Measurements from ENCODE around the gene MEGF10.
A peak's percentile ranks its signal among the peaks of the same experiment; 100 is the strongest.
"Not testable (repeated sequence)": the region's sequence is repeated elsewhere in the genome, so short reads cannot be mapped to it uniquely, and the experiment has no call there.

Gene MEGF10

GRCh38 chr5:127290019-127290945, at the start of gene MEGF10:
MEGF10 (plus strand) TSS chr5:127290796; CDS start chr5:127331309, 40,513 bp downstream.
- DNase-seq: peak; percentile 33 to 67 (median 47)

GRCh38 chr5:127243011-127243410, 47.6 kb upstream of the MEGF10 start:
- no peak for DNase-seq

- no peak for DNase-seq
These were observed 35.8 kb upstream of the MEGF10 start for GRCh38 chr5:127254729-127255284.

GRCh38 chr5:127256886-127257597, 33.6 kb upstream of the MEGF10 start:
- DNase-seq: no peak

- DNase-seq: no peak
These were observed 29.9 kb upstream of the MEGF10 start for GRCh38 chr5:127260686-127261085.

GRCh38 chr5:127265473-127265872, 25.1 kb upstream of the MEGF10 start:
- DNase-seq: not testable (repeated sequence)

GRCh38 chr5:127268342-127268741, 22.3 kb upstream of the MEGF10 start:
- DNase-seq: not testable (repeated sequence)

GRCh38 chr5:127270713-127271112, 19.9 kb upstream of the MEGF10 start:
- not testable (repeated sequence) for DNase-seq

- no peak for DNase-seq
These were observed 14.9 kb upstream of the MEGF10 start for GRCh38 chr5:127275641-127276193.

GRCh38 chr5:127280491-127281220, 9.9 kb upstream of the MEGF10 start:
- DNase-seq: no peak

GRCh38 chr5:127281609-127282008, 9.0 kb upstream of the MEGF10 start:
- no peak for DNase-seq

GRCh38 chr5:127288676-127289075, 1.9 kb upstream of the MEGF10 start:
- no peak for DNase-seq

- DNase-seq: no peak
These were observed 524 bp downstream of the MEGF10 start for GRCh38 chr5:127290946-127291693.

- DNase-seq: no peak
These were observed 1.6 kb downstream of the MEGF10 start for GRCh38 chr5:127292030-127292735.

GRCh38 chr5:127293373-127293772, 2.8 kb downstream of the MEGF10 start:
- no peak for DNase-seq

- DNase-seq: no peak
These were observed 4.2 kb downstream of the MEGF10 start for GRCh38 chr5:127294829-127295228.

GRCh38 chr5:127295454-127295853, 4.9 kb downstream of the MEGF10 start:
- DNase-seq: no peak

GRCh38 chr5:127296321-127296720, 5.7 kb downstream of the MEGF10 start:
- DNase-seq: no peak

GRCh38 chr5:127296894-127297293, 6.3 kb downstream of the MEGF10 start:
- not testable (repeated sequence) for DNase-seq

- no peak for DNase-seq
These were observed 6.9 kb downstream of the MEGF10 start for GRCh38 chr5:127297348-127298035.

Measured in suppressor macrophage treated with lipopolysaccharide for 1 hour (primary cell).